Coronary artery (tissue), 2 donors: Measurements from ENCODE around the gene PPP3CA.

Source experiments
- DNase-seq: peaks from one replicate; pipeline ENCODE4 v3.0.0-alpha.2; 2017; ENCODE audit warnings: low spot score
- H3K27ac ChIP-seq, 2 donors: fragments of 200-600 bp; sonication (generic); one replicate each; pipeline ENCODE4 v1.5.1; 2016 to 2019
- H3K4me3 ChIP-seq: fragments of 200-600 bp; sonication (generic); 2 replicates; pipeline ENCODE4 v1.5.1; 2016; ENCODE audit warnings: mild to moderate bottlenecking, moderate library complexity
- CTCF ChIP-seq: fragments of 200-600 bp; sonication (generic); IDR thresholded peaks from one replicate; pipeline ENCODE4 v1.5.1; 2019; ENCODE audit warnings: antibody characterized with exemption

Gene PPP3CA

GRCh38 chr4:101299899-101300540 is 47.3 kb downstream of the PPP3CA start:
- TF ChIP-seq CTCF = no peak
- no peak for DNase-seq
- Histone ChIP-seq H3K4me3 (no peak overlapping the region), H3K27ac (no peak overlapping the region)

GRCh38 chr4:101299021-101299420 is 48.3 kb downstream of the PPP3CA start:
- H3K4me3 ChIP-seq = no peak overlapping the region
- DNase-seq = no peak
- TF ChIP-seq CTCF = no peak

GRCh38 chr4:101295691-101296090 is 51.6 kb downstream of the PPP3CA start:
- H3K27ac ChIP-seq = no peak overlapping the region
- H3K4me3 ChIP-seq = no peak overlapping the region
- no peak for DNase-seq
- TF ChIP-seq CTCF = no peak

More at GRCh38 chr4:101299021-101299420, 48.3 kb downstream of the PPP3CA start:
- H3K27ac ChIP-seq = no peak overlapping the region

GRCh38 chr4:101294597-101294996 is 52.7 kb downstream of the PPP3CA start:
- TF ChIP-seq CTCF = no peak
- Histone ChIP-seq H3K27ac (no peak overlapping the region), H3K4me3 (no peak overlapping the region)
- DNase-seq = no peak

GRCh38 chr4:101292901-101293300 is 54.4 kb downstream of the PPP3CA start:
- peak overlapping the region in 1 of 2 donors; percentile 1 for H3K27ac ChIP-seq
- no peak overlapping the region for H3K4me3 ChIP-seq
- no peak for DNase-seq
- no peak for TF ChIP-seq CTCF

- no peak for TF ChIP-seq CTCF
- no peak for DNase-seq
- no peak overlapping the region for H3K4me3 ChIP-seq
- no peak overlapping the region for H3K27ac ChIP-seq
These were observed 55.1 kb downstream of the PPP3CA start for GRCh38 chr4:101292214-101292613.

- Histone ChIP-seq H3K4me3 (no peak overlapping the region), H3K27ac (no peak overlapping the region)
- TF ChIP-seq CTCF = no peak
- DNase-seq = no peak
These were observed 56.1 kb downstream of the PPP3CA start for GRCh38 chr4:101291198-101291597.
